Loucy (cell line): ENCODE results near the gene ARF1.

Experiments used
- EZH2phosphoT487 ChIP-seq: fragments of 200-600 bp; IDR thresholded peaks from 2 replicates; pipeline ENCODE4 v1.6.1; 2018; ENCODE audit warnings: antibody characterized with exemption, mild to moderate bottlenecking, moderate library complexity, borderline replicate concordance
- TF ChIP-seq, protein P1 (sequence below): fragments of 200-600 bp; sonication (generic); conservative IDR thresholded peaks from 2 replicates; pipeline ENCODE4 v1.5.1; 2014; ENCODE audit warnings: mild to moderate bottlenecking, antibody characterized with exemption, low read length

DNA sequence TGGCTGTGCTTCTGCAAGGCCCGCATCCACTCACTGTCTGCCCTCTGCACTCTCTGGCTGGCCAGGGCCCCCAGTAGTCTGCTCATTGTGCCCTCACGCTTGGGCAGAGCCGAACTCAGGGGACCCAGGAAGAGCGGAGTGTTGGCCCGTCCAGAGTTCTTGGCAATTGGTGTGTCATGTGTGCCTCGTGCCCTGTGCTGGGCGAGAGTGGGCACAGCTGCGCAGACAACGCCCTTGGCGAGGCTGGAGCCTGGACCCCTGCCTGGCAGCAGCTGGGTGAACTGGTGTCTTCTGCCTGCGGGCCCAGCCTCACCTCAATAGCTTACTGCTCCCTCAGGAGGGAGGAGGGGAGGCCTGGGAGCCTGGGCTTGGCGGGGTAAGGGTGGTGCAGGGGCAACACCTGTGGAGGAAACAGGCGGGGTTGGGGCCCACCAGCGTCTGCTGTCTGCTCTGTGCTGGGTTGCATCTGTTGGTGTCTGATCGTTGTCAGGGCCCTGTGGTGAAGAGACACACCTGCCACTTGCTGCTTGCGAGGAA lies 59.7 kb downstream of the ARF1 start:
- TF ChIP-seq, protein P1, sequence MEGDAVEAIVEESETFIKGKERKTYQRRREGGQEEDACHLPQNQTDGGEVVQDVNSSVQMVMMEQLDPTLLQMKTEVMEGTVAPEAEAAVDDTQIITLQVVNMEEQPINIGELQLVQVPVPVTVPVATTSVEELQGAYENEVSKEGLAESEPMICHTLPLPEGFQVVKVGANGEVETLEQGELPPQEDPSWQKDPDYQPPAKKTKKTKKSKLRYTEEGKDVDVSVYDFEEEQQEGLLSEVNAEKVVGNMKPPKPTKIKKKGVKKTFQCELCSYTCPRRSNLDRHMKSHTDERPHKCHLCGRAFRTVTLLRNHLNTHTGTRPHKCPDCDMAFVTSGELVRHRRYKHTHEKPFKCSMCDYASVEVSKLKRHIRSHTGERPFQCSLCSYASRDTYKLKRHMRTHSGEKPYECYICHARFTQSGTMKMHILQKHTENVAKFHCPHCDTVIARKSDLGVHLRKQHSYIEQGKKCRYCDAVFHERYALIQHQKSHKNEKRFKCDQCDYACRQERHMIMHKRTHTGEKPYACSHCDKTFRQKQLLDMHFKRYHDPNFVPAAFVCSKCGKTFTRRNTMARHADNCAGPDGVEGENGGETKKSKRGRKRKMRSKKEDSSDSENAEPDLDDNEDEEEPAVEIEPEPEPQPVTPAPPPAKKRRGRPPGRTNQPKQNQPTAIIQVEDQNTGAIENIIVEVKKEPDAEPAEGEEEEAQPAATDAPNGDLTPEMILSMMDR = no peak
- no peak for TF ChIP-seq EZH2phosphoT487
